Measurements from ENCODE around the gene BCR. TPM values are rescaled to one million over a fixed set of nuclear protein-coding genes. Genes with fewer than 3 reads are reported as not detected.
"Not testable (repeated sequence)": the region's sequence is repeated elsewhere in the genome, so short reads cannot be mapped to it uniquely, and the experiment has no call there.

Gene BCR
- total and polyA plus RNA-seq, 2 donors (not counting 1 experiment from before 2014, with no cell fraction given), result 15.7 to 66.6 TPM

- H3K27me3 ChIP-seq (ENCODE audit: control insufficient read depth, insufficient read depth, low read length); H2AFZ ChIP-seq (ENCODE audit: low read length); H3K9ac ChIP-seq (ENCODE audit: insufficient read depth, low read length); H3K79me2 ChIP-seq (ENCODE audit: control insufficient read depth, insufficient read depth, low read length); H3K27ac ChIP-seq (ENCODE audit: insufficient read depth, low read length); H3K4me3 ChIP-seq (replicated peaks in 1 of 4; ENCODE audit: control extremely low read depth in 1 of 4, insufficient read depth in 1 of 4, low read depth in 3 of 4, low read length in 4 of 4); H4K20me1 ChIP-seq (ENCODE audit: control insufficient read depth, extremely low read depth, insufficient read depth, low read length); H3K4me1 ChIP-seq (ENCODE audit: control insufficient read depth, extremely low read depth, insufficient read depth, low read length); DNase-seq (ENCODE audit: low read depth in 2 of 2); H3K36me3 ChIP-seq (ENCODE audit: control insufficient read depth, insufficient read depth, low read length); H3K4me2 ChIP-seq (ENCODE audit: extremely low read depth, insufficient read depth, low read length); H3K9me3 ChIP-seq (ENCODE audit: control insufficient read depth, insufficient read depth, low read depth, low read length): not testable (repeated sequence)
Observed at GRCh38 chr22:23323960-23324688, 143.8 kb downstream of the BCR start.

- Histone ChIP-seq H3K27ac (ENCODE audit: insufficient read depth, low read length) (no peak overlapping the region), H3K4me2 (ENCODE audit: extremely low read depth, insufficient read depth, low read length) (no peak overlapping the region), H3K79me2 (ENCODE audit: control insufficient read depth, insufficient read depth, low read length) (no peaks in the 10 kb centered on the region), H4K20me1 (ENCODE audit: control insufficient read depth, extremely low read depth, insufficient read depth, low read length) (no peaks in the 10 kb centered on the region), H3K9me3 (ENCODE audit: control insufficient read depth, insufficient read depth, low read depth, low read length) (no peaks in the 10 kb centered on the region), H3K4me1 (ENCODE audit: control insufficient read depth, extremely low read depth, insufficient read depth, low read length) (no peaks in the 10 kb centered on the region), H3K36me3 (ENCODE audit: control insufficient read depth, insufficient read depth, low read length) (no peaks in the 10 kb centered on the region), H3K9ac (ENCODE audit: insufficient read depth, low read length) (no peak overlapping the region), H2AFZ (ENCODE audit: low read length) (no peak overlapping the region), H3K27me3 (ENCODE audit: control insufficient read depth, insufficient read depth, low read length) (no peaks in the 10 kb centered on the region), H3K4me3 (replicated peaks in 1 of 4; ENCODE audit: control extremely low read depth in 1 of 4, insufficient read depth in 1 of 4, low read depth in 3 of 4, low read length in 4 of 4) (no peak overlapping the region)
- no peak for TF ChIP-seq CTCF (conservative IDR thresholded peaks at IDR 0.05 in 1 of 2, IDR thresholded peaks at IDR 0.05 in 1 of 2; ENCODE audit: low read depth in 1 of 2, low read length in 2 of 2)
- no peak for TF ChIP-seq EZH2 (IDR thresholded peaks at IDR 0.05; ENCODE audit: low read length, missing control alignments)
- no peak for DNase-seq (ENCODE audit: low read depth in 2 of 2)
Observed at GRCh38 chr22:23325183-23325582, 144.9 kb downstream of the BCR start.

GRCh38 chr22:23333822-23334221, 153.5 kb downstream of the BCR start:
- not testable (repeated sequence) for DNase-seq (ENCODE audit: low read depth in 2 of 2); H3K27me3 ChIP-seq (ENCODE audit: control insufficient read depth, insufficient read depth, low read length); H3K27ac ChIP-seq (ENCODE audit: insufficient read depth, low read length); H3K4me2 ChIP-seq (ENCODE audit: extremely low read depth, insufficient read depth, low read length); H2AFZ ChIP-seq (ENCODE audit: low read length); H3K4me3 ChIP-seq (replicated peaks in 1 of 4; ENCODE audit: control extremely low read depth in 1 of 4, insufficient read depth in 1 of 4, low read depth in 3 of 4, low read length in 4 of 4); H3K79me2 ChIP-seq (ENCODE audit: control insufficient read depth, insufficient read depth, low read length); H3K4me1 ChIP-seq (ENCODE audit: control insufficient read depth, extremely low read depth, insufficient read depth, low read length); H3K9me3 ChIP-seq (ENCODE audit: control insufficient read depth, insufficient read depth, low read depth, low read length); H3K36me3 ChIP-seq (ENCODE audit: control insufficient read depth, insufficient read depth, low read length); H4K20me1 ChIP-seq (ENCODE audit: control insufficient read depth, extremely low read depth, insufficient read depth, low read length); H3K9ac ChIP-seq (ENCODE audit: insufficient read depth, low read length)

- not testable (repeated sequence) for DNase-seq (ENCODE audit: low read depth in 2 of 2); H3K4me1 ChIP-seq (ENCODE audit: control insufficient read depth, extremely low read depth, insufficient read depth, low read length)
Observed at GRCh38 chr22:23337672-23338071, 157.4 kb downstream of the BCR start.

GRCh38 chr22:23341942-23342695, 161.8 kb downstream of the BCR start:
- not testable (repeated sequence) for H3K36me3 ChIP-seq (ENCODE audit: control insufficient read depth, insufficient read depth, low read length); H3K4me2 ChIP-seq (ENCODE audit: extremely low read depth, insufficient read depth, low read length); H3K79me2 ChIP-seq (ENCODE audit: control insufficient read depth, insufficient read depth, low read length); H3K9me3 ChIP-seq (ENCODE audit: control insufficient read depth, insufficient read depth, low read depth, low read length); H2AFZ ChIP-seq (ENCODE audit: low read length); H3K27me3 ChIP-seq (ENCODE audit: control insufficient read depth, insufficient read depth, low read length); DNase-seq (ENCODE audit: low read depth in 2 of 2); H3K4me3 ChIP-seq (replicated peaks in 1 of 4; ENCODE audit: control extremely low read depth in 1 of 4, insufficient read depth in 1 of 4, low read depth in 3 of 4, low read length in 4 of 4); H3K9ac ChIP-seq (ENCODE audit: insufficient read depth, low read length); H3K27ac ChIP-seq (ENCODE audit: insufficient read depth, low read length); H4K20me1 ChIP-seq (ENCODE audit: control insufficient read depth, extremely low read depth, insufficient read depth, low read length); H3K4me1 ChIP-seq (ENCODE audit: control insufficient read depth, extremely low read depth, insufficient read depth, low read length)

More at GRCh38 chr22:23337672-23338071, 157.4 kb downstream of the BCR start:
- not testable (repeated sequence) for H4K20me1 ChIP-seq (ENCODE audit: control insufficient read depth, extremely low read depth, insufficient read depth, low read length); H3K9me3 ChIP-seq (ENCODE audit: control insufficient read depth, insufficient read depth, low read depth, low read length); H3K79me2 ChIP-seq (ENCODE audit: control insufficient read depth, insufficient read depth, low read length); H3K27ac ChIP-seq (ENCODE audit: insufficient read depth, low read length); H3K27me3 ChIP-seq (ENCODE audit: control insufficient read depth, insufficient read depth, low read length); H3K9ac ChIP-seq (ENCODE audit: insufficient read depth, low read length); H3K4me3 ChIP-seq (replicated peaks in 1 of 4; ENCODE audit: control extremely low read depth in 1 of 4, insufficient read depth in 1 of 4, low read depth in 3 of 4, low read length in 4 of 4); H3K4me2 ChIP-seq (ENCODE audit: extremely low read depth, insufficient read depth, low read length); H3K36me3 ChIP-seq (ENCODE audit: control insufficient read depth, insufficient read depth, low read length); H2AFZ ChIP-seq (ENCODE audit: low read length)
